Mesenchymal stem cell (in vitro differentiated cells and primary cell): ENCODE results near the gene SETD7.

Experiments used
- DNase-seq: peaks from one replicate; pipeline ENCODE4 v3.0.0-alpha.2; 2013
- H2AFZ ChIP-seq: one replicate; pipeline ENCODE4 v1.6.1; 2013; ENCODE audit warnings: low read depth, mild to moderate bottlenecking, control low read depth, inconsistent platforms, low read length, moderate library complexity
- H2AK5ac ChIP-seq: 2 replicates; pipeline ENCODE4 v1.6.1; 2013; ENCODE audit warnings: low read length, moderate library complexity, mild to moderate bottlenecking, inconsistent platforms; ENCODE audit not compliant: severe bottlenecking
- H2BK120ac ChIP-seq: one replicate; pipeline ENCODE4 v1.6.1; 2013; ENCODE audit warnings: low read depth, mild to moderate bottlenecking, inconsistent platforms, low read length, moderate library complexity
- H2BK12ac ChIP-seq, 2 experiments: one replicate each; pipeline ENCODE4 v1.6.1; 2013; ENCODE audit warnings: inconsistent platforms in 2 of 2, low read length in 2 of 2, mild to moderate bottlenecking in 2 of 2, moderate library complexity in 2 of 2, control low read depth in 1 of 2
- H2BK15ac ChIP-seq: one replicate; pipeline ENCODE4 v1.6.1; 2013; ENCODE audit warnings: mild to moderate bottlenecking, low read depth, inconsistent platforms; ENCODE audit not compliant: poor library complexity, severe bottlenecking
- H2BK5ac ChIP-seq: 2 replicates; pipeline ENCODE4 v1.6.1; 2013; ENCODE audit warnings: low read depth, mild to moderate bottlenecking, low read length, control low read depth, inconsistent platforms; ENCODE audit not compliant: poor library complexity, severe bottlenecking
- H3K14ac ChIP-seq, 2 experiments: one replicate each; pipeline ENCODE4 v1.6.1; 2013; ENCODE audit warnings: inconsistent platforms in 2 of 2, low read length in 2 of 2, control low read depth in 1 of 2, mild to moderate bottlenecking in 1 of 2, moderate library complexity in 1 of 2
- H3K18ac ChIP-seq, 2 experiments: one replicate each; pipeline ENCODE4 v1.6.1; 2013; ENCODE audit warnings: inconsistent platforms in 2 of 2, low read length in 2 of 2, control low read depth in 1 of 2, low read depth in 1 of 2, mild to moderate bottlenecking in 1 of 2
- H3K23ac ChIP-seq, 2 experiments: one replicate each; pipeline ENCODE4 v1.6.1; 2013; ENCODE audit warnings: inconsistent platforms in 2 of 2, low read length in 2 of 2, mild to moderate bottlenecking in 2 of 2, moderate library complexity in 2 of 2, control low read depth in 1 of 2
- H3K27ac ChIP-seq: 2 replicates; pipeline ENCODE4 v1.5.1; 2013; ENCODE audit warnings: mild to moderate bottlenecking, moderate library complexity, low read length, control low read depth, inconsistent platforms; ENCODE audit not compliant: poor library complexity, severe bottlenecking
- H3K27me3 ChIP-seq, 2 experiments: 2 replicates each; pipeline versions ENCODE4 v1.6.1 to v1.7.0; 2013; ENCODE audit warnings: low read length in 2 of 2, mild to moderate bottlenecking in 2 of 2, moderate library complexity in 2 of 2, control low read depth in 1 of 2, inconsistent platforms in 1 of 2; ENCODE audit not compliant: control insufficient read depth in 1 of 2, insufficient read depth in 1 of 2
- H3K36me3 ChIP-seq, 2 experiments: 2 replicates each; pipeline versions ENCODE4 v1.6.1 to v1.7.0; 2013; ENCODE audit warnings: low read length in 2 of 2, control low read depth in 1 of 2, inconsistent platforms in 1 of 2, low read depth in 1 of 2, mild to moderate bottlenecking in 1 of 2; ENCODE audit not compliant: insufficient read depth in 2 of 2, control insufficient read depth in 1 of 2
- H3K4ac ChIP-seq, 2 experiments: one replicate each; pipeline ENCODE4 v1.6.1; 2013; ENCODE audit warnings: inconsistent platforms in 2 of 2, low read length in 2 of 2, mild to moderate bottlenecking in 2 of 2, moderate library complexity in 2 of 2, control low read depth in 1 of 2, low read depth in 1 of 2
- H3K4me1 ChIP-seq: 2 replicates; pipeline ENCODE4 v1.6.1; 2013; ENCODE audit warnings: low read depth, low read length, control low read depth; ENCODE audit not compliant: control insufficient read depth, insufficient read depth
- H3K4me2 ChIP-seq: 2 replicates; pipeline ENCODE4 v1.6.1; 2013; ENCODE audit warnings: low read length, mild to moderate bottlenecking, inconsistent platforms; ENCODE audit not compliant: poor library complexity, severe bottlenecking
- H3K4me3 ChIP-seq, 2 experiments: 2 replicates each; pipeline versions ENCODE4 v1.5.1 to v1.7.0; 2013; ENCODE audit warnings: low read length in 2 of 2, mild to moderate bottlenecking in 2 of 2, control low read depth in 1 of 2, low read depth in 1 of 2; ENCODE audit not compliant: insufficient read depth in 1 of 2
- H3K79me1 ChIP-seq: replicated peaks from 2 replicates; pipeline ENCODE4 v1.6.1; 2013; ENCODE audit warnings: mild to moderate bottlenecking, control low read depth, low read length, inconsistent platforms; ENCODE audit not compliant: poor library complexity, severe bottlenecking
- H3K9ac ChIP-seq: 2 replicates; pipeline ENCODE4 v1.7.0; 2013; ENCODE audit warnings: mild to moderate bottlenecking, low read length, moderate library complexity
- H3K9me3 ChIP-seq: 2 replicates; pipeline ENCODE4 v1.7.0; 2013; ENCODE audit warnings: mild to moderate bottlenecking, low read length; ENCODE audit not compliant: control insufficient read depth
- H4K8ac ChIP-seq: one replicate; pipeline ENCODE4 v1.6.1; 2013; ENCODE audit warnings: inconsistent platforms, mild to moderate bottlenecking, low read length, moderate library complexity
- H4K91ac ChIP-seq: one replicate; pipeline ENCODE4 v1.6.1; 2013; ENCODE audit warnings: mild to moderate bottlenecking, low read length, inconsistent platforms
- WGBS: methylation state at CpG from one replicate; pipeline ENCODE4 v1.1.7; 2013; ENCODE audit warnings: mixed read lengths; 5-methylcytosine and 5-hydroxymethylcytosine counted together

Gene SETD7

DNA sequence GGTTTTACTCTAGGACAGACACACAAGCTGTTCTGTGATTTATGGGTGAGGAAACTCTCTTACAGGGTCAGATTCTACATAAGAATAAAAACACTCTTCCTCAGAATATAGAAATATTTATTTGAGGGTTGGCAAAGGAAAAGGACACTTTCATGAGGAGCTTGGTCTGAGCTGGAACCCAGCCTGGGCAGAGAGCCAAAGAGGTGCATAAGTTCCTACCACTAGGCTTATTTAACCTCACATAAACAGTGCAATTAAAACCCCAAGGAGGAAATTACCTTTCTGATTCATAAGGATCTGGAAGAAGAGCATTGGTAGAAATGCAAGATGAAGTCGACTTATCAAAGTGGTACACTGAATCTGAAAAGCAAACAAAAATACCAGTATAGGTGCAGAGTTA, 32.9 kb downstream of the SETD7 start:
- H2BK15ac ChIP-seq: no peak overlapping the region
- no peak for DNase-seq
- no peak overlapping the region for H3K9ac ChIP-seq
- WGBS: 100% methylated on average over 1 of the region's 1 CpG
- no peak overlapping the region for H2AFZ ChIP-seq
- no peak overlapping the region for H2AK5ac ChIP-seq
- peaks cover 32 to 93% of the 10 kb centered on the region in 2 experiments for H3K36me3 ChIP-seq
- no peak overlapping the region for H2BK12ac ChIP-seq
- H3K4me1 ChIP-seq: peaks cover 4% of the 10 kb centered on the region
- no peak overlapping the region for H3K14ac ChIP-seq
- H3K27me3 ChIP-seq: no peaks in the 10 kb centered on the region
- no peak overlapping the region for H3K18ac ChIP-seq
- H4K8ac ChIP-seq: no peak overlapping the region
- H2BK5ac ChIP-seq: no peak overlapping the region
- H3K4me2 ChIP-seq: no peak overlapping the region
- no peak overlapping the region for H3K4ac ChIP-seq
- H3K27ac ChIP-seq: no peak overlapping the region
- H2BK120ac ChIP-seq: no peak overlapping the region
- H3K9me3 ChIP-seq: no peaks in the 10 kb centered on the region
- H3K79me1 ChIP-seq: peaks cover 5% of the 10 kb centered on the region
- H3K23ac ChIP-seq: no peak overlapping the region
- H3K4me3 ChIP-seq: no peak overlapping the region
- no peak overlapping the region for H4K91ac ChIP-seq

DNA sequence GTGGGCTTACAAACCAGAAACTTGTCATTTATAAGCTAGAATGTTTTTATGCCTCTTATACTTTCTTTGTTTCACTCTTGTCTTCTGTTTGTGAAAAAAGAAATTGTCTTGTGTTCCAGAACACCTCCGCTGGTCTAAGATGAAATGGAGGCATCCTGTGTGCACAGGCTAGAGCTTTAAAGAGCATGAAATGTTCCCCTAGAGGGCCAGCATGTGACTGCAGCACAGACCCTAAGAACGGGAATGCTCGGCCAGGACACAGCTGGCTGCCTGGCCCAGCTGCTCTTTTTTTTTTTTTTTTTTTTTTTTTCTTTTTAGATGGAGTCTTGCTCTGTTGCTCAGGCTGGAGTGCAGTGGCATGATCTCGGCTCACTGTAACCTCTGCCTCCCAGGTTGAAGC, 33.6 kb downstream of the SETD7 start:
- Histone ChIP-seq H2BK12ac (no peak overlapping the region), H3K14ac (no peak overlapping the region), H3K4me2 (no peak overlapping the region), H2BK120ac (no peak overlapping the region), H3K4ac (no peak overlapping the region), H3K9me3 (no peaks in the 10 kb centered on the region), H2BK5ac (no peak overlapping the region), H3K27me3 (no peaks in the 10 kb centered on the region), H3K79me1 (peaks cover 8% of the 10 kb centered on the region), H2AK5ac (no peak overlapping the region), H3K18ac (no peak overlapping the region), H3K23ac (no peak overlapping the region), H3K4me1 (peaks cover 4% of the 10 kb centered on the region), H2AFZ (no peak overlapping the region), H2BK15ac (no peak overlapping the region), H4K91ac (no peak overlapping the region), H3K36me3 (peaks cover 38 to 93% of the 10 kb centered on the region in 2 experiments), H3K9ac (no peak overlapping the region), H3K4me3 (no peak overlapping the region), H3K27ac (no peak overlapping the region), H4K8ac (no peak overlapping the region)
- WGBS: 85% methylated on average over 4 of the region's 4 CpGs
- no peak for DNase-seq

DNA sequence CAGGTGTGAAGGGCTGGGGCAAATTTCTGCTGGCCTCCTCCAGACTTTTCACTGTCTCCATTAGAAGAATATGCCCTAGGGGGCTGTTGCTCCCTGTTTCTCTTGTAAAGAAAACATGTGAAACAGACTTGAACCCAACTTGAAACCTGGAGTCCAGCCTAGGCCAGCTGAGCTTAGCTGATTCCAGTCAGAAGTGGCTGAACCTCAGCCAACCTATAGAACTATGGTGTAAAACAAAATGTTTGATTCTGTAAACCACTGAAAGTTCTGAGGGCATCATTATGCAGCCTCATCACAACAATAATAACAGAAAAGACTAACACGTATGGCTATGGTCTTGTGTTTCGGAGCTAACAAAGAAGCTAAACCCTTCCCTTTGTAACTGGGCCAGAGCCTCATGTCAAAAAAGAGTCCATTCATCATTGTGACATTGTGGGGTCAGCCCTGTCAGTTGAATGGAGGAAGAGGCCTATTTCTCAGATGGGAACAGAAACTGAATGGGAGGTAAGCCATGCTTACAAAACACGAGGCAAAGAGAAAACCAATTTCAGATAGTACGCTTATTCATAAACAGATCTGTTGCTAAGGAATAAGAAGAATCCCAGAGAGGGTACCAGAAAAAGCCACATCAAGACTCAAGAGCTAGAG, 34.1 kb downstream of the SETD7 start:
- DNase-seq: no peak
- no peak overlapping the region for H3K18ac ChIP-seq
- no peaks in the 10 kb centered on the region for H3K9me3 ChIP-seq
- peaks cover 4% of the 10 kb centered on the region for H3K4me1 ChIP-seq
- no peak overlapping the region for H2AK5ac ChIP-seq
- H2BK12ac ChIP-seq: no peak overlapping the region
- no peak overlapping the region for H2BK5ac ChIP-seq
- peaks cover 7% of the 10 kb centered on the region for H3K79me1 ChIP-seq
- no peaks in the 10 kb centered on the region for H3K27me3 ChIP-seq
- H3K4me3 ChIP-seq: no peak overlapping the region
- H2BK15ac ChIP-seq: no peak overlapping the region
- no peak overlapping the region for H4K91ac ChIP-seq
- H3K23ac ChIP-seq: no peak overlapping the region
- WGBS: 97% methylated on average over 4 of the region's 4 CpGs
- no peak overlapping the region for H3K14ac ChIP-seq
- no peak overlapping the region for H3K27ac ChIP-seq
- H2AFZ ChIP-seq: no peak overlapping the region
- no peak overlapping the region for H2BK120ac ChIP-seq
- no peak overlapping the region for H4K8ac ChIP-seq
- no peak overlapping the region for H3K9ac ChIP-seq
- H3K4me2 ChIP-seq: no peak overlapping the region
- no peak overlapping the region for H3K4ac ChIP-seq
- peaks cover 39 to 93% of the 10 kb centered on the region in 2 experiments for H3K36me3 ChIP-seq

DNA sequence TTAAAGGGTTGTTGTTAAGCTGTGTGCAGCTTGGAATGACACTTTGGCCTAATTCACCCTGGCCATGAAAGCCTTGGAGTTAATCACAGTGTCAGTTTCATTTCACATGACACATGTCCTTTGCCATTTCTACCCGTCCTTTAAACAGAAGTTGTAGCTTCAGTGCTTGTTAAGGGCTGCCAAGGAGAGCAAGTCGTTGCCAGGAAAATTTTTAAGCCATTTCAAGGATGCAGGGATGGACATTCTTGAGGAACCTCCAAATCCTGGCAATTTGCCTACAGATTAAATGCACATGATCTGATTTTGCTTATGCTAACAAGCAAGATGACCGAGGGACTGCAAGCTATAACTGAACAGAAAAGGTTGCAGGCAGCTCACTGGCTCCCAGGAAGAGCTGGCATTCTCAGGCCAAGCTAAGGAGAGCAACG, 40.5 kb downstream of the SETD7 start:
- no peak overlapping the region for H2AFZ ChIP-seq
- H3K4me1 ChIP-seq: peaks cover 2% of the 10 kb centered on the region
- H2BK12ac ChIP-seq: no peak overlapping the region
- H3K4me3 ChIP-seq: no peak overlapping the region
- H3K18ac ChIP-seq: no peak overlapping the region
- H3K9me3 ChIP-seq: no peaks in the 10 kb centered on the region
- no peak overlapping the region for H2AK5ac ChIP-seq
- 95% methylated on average over 4 of the region's 4 CpGs for WGBS
- peaks cover 7% of the 10 kb centered on the region for H3K79me1 ChIP-seq
- H3K23ac ChIP-seq: no peak overlapping the region
- no peak for DNase-seq
- H3K27me3 ChIP-seq: no peaks in the 10 kb centered on the region
- H3K9ac ChIP-seq: no peak overlapping the region
- no peak overlapping the region for H3K14ac ChIP-seq
- H2BK15ac ChIP-seq: no peak overlapping the region
- H3K4ac ChIP-seq: no peak overlapping the region
- H3K27ac ChIP-seq: no peak overlapping the region
- H2BK5ac ChIP-seq: no peak overlapping the region
- no peak overlapping the region for H3K4me2 ChIP-seq
- H4K91ac ChIP-seq: no peak overlapping the region
- no peak overlapping the region for H4K8ac ChIP-seq
- peaks cover 40 to 91% of the 10 kb centered on the region in 2 experiments for H3K36me3 ChIP-seq
- H2BK120ac ChIP-seq: no peak overlapping the region
